GM10847 (cell line): ENCODE results near the gene MMP20.

Experiments
- POLR2A ChIP-seq: IDR thresholded peaks from 2 replicates; pipeline ENCODE4 v1.6.1; 2011; ENCODE audit not compliant: insufficient read length; ENCODE audit errors: extremely low read depth

The MMP20 gene

DNA sequence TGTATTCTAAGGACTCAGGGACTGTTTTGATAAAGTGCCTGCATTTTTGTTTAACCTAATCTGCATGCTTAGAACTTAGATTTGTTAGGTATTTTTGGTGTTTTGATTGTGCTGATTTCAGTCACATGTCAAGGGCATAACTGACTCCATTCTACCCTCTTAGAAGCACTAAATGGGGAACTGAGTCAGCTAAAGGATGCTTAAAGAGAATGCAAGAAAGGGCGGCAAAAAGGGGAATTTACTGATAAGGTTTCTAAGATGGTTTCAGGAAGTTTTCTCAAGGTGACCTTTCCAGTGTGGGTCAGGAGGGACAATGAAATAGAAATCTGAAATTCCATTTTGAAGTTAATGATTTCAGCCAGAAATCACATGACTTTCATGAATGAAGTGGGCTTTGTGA lies 43.0 kb downstream of the MMP20 start:
- TF ChIP-seq POLR2A = no peak

- no peak for TF ChIP-seq POLR2A
Measured at GRCh38 chr11:102581066-102581465, 44.1 kb downstream of the MMP20 start.

DNA sequence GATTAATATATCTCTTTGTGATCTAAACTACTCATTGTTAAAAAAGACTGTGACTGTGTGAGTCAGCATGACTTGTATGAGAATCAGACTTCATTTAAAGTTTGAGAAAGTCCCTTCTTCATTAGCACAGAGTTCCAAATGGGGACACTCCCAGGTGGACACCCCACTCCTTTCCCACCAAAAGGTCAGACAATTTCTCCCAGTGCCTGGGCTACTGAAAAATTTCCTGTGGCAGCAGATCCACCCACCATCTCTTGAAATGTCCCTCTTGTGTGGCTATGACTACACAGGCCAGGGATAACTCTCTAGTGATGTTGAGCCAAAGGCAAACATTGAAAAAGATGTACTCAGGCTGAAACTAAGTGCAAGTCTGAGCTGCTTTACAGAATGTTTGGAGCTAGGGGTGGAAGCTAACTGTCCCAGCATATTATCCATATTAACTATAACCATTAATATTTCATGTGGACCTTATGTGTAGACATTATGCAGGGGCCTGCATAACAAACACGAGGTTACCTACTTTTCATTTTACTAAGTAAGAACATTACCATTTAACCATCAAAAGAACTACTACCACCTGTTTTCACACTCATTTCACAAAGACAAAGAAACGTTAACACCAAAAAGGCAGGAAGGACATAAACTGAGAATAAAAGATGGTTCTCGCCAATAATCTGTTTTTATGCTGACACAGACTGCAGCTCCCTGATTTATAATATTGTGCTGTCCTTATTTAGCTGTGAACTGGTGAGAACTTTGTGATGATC lies 44.8 kb downstream of the MMP20 start:
- TF ChIP-seq POLR2A = no peak

DNA sequence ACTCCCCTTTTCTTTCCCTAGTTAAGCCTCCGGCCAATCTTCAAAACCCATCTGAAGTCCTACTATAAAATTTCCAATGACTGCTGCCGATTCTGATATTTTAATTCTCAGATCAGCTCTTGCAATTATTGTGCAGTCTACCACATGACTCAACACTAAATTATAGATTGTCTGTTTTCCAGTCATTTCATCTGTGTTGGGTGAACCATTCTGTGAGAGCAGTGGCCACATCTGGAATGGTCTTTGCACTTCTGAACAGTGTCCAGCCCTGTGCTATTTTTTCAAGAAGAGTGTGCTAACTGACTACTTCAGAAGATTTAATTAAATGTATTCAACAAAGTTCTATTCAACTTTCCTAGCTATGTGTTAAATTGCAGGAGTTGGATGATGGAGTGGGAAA lies 47.4 kb downstream of the MMP20 start:
- TF ChIP-seq POLR2A = no peak

DNA sequence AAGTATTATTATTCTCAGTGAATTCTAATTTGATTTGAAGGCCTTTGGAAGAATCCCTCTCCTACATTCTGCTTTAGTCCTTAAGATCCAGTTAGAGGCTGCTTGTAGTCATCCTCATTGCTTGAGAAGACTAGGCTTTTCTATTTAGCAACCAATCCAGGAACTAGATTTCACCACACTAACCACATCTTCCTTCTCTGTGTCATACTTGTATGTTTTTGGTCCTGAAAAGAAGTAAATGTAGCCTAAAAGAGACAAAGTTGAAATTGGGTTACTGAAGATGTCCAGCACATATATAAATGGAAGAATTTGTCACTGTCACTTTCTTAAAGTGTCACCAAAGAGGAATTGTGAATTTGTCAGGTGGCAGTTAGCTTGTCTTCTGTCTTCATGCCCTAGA lies 48.0 kb downstream of the MMP20 start:
- no peak for TF ChIP-seq POLR2A

DNA sequence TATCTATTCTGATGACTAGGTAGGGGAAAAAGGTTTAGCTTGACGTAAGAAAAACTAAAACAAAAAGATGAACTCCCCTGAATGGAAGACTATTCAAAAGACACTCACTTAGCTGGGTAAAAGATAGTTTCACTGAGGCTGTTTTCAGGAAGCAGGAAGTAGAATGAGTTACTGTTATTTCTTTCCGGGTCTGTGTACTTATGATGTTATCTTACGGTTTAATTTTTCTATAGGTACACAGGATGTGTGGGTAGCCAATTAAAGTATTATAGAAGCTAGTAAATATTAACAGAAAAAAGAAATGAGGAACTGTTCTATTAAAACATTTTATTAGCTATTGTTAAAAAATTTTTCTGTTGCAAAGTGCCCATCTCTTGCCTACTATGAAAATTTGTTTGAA lies 48.8 kb downstream of the MMP20 start:
- no peak for TF ChIP-seq POLR2A

DNA sequence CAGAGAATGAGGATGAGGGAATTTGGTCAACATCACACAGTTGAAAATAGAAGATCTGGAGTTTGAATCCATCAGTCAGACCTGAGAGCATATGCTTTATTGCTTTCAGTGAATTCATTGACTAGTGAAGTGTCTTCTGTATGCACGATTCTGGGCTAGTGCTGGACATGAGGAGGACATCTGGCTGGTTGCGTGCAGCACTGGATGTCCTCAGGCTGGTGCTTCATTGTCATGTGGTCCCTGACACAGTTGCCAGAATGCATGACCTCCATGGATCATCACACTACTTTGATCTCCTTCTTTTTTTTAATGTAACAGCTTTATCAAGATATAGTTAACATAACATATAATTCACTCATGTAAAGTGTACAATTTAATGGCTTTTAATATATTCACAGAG lies 50.1 kb downstream of the MMP20 start:
- no peak for TF ChIP-seq POLR2A

DNA sequence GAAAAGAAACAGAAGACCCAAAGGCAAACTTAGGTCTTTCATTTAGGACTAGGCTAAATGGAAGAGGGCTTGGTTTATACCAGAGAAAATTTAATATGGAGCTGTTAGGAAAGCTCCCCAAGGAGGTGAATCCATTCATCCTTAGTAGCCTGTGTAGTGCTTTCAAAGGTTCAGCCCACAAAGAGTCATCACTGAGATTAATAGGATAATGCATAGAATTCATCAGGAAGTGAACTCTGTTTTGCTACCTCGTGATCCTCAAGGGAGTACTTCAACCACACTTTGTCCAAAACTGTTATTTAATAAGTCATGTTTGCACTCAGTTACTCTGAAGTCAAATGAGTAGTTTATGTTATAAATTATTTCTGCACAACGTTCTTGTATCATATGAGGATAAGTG lies 51.3 kb downstream of the MMP20 start:
- TF ChIP-seq POLR2A = no peak

GRCh38 chr11:102572554-102573220 lies 52.4 kb downstream of the MMP20 start:
- no peak for TF ChIP-seq POLR2A

DNA sequence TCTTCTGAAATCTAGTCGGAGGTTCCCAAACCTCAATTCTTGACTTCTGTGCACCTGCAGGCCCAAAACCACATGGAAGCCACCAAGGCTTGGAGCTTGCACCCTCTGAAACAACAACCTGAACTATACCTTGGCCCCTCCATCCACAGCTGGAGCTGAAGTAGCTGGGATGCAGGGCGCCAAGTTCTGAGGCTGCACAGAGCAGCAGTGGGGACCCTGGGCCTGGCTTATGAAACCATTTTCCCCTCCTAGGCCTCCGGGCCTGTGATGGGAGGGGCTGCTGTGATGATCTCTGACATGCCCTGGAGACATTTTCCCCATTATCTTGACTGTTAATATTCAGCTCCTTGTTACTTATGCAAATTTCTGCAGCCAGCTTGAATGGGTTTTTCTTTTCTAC lies 56.3 kb downstream of the MMP20 start:
- TF ChIP-seq POLR2A = no peak

- TF ChIP-seq POLR2A = no peak
Measured at GRCh38 chr11:102566112-102566511, 59.0 kb downstream of the MMP20 start.

DNA sequence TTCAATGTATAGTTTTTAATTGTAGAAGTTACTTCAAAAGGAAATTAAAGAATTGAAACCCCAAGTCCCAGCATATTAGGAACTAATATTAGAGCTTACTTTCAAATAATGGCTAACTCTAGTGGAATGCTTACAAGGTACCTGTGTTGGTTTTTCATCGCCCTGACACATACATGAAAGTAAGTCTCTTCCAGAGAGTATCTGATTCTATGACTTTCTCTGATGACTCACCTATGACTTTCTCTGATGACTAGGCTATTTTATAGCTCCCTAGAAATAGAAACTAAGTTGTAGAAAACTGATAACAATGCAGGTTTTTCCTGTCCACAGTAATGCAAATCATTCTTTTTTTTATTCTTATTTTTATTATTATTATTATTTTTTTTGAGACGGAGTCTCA lies 61.0 kb downstream of the MMP20 start:
- no peak for TF ChIP-seq POLR2A

DNA sequence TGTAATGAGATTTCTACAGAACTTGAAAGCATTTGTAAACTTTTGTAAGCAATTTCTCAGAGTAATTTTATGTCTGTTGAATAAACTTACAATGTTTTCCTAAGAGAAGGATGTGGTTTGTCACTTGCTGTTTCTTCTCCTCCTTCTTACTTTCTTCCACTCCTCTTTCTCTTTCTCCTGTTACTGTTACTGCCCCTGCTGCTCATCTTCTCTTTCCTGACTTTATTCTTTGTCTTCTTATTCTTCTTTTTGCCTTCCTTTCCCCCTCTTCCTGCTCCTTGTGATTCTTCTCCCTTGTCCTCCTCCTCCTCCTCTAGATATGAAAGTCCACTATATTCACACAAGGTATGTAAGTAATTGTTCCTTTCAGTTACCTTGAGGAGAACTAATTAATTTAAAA lies 63.5 kb downstream of the MMP20 start:
- TF ChIP-seq POLR2A = no peak

- no peak for TF ChIP-seq POLR2A
Measured at GRCh38 chr11:102560555-102561011, 64.5 kb downstream of the MMP20 start.

DNA sequence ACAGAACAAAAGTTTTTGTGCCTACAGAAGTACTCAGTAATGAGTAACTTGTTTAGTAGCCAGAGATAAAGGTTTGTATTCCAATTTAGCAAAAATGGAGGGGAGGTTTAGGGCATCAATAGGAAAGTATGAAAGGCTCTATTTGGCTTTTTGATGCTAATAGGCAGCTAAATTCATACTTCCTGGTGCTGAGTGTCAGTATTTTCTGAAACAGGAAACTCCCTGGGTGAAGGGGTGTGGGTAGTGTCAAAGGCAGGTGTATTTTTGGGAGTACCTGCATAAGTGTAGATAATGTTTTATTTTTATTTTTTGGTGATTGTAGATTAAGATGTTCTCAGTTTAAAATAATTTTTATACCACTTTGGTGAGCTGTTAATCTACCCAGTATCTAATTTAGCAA lies 65.3 kb downstream of the MMP20 start:
- no peak for TF ChIP-seq POLR2A

DNA sequence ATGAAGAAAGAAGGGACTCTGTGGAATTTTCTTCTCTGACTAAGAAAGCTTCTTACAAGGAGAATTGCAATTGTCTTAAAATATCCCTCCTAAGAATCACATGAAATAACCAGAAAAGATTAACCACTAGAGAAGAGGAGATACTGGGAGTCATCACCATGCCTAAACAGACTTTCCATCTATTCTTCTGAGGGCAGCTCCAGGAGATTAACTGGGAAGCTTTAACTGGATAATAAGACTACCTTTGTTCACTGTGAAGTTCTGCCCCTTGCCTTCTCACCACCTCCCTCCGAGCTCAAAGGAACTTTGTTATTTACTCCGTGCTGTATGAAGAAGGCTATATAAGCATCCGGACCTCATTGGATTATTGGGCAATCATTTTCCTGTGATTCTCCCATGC lies 70.0 kb downstream of the MMP20 start:
- TF ChIP-seq POLR2A = no peak

- TF ChIP-seq POLR2A = no peak
Measured at GRCh38 chr11:102553835-102554282, 71.3 kb downstream of the MMP20 start.
